Type B pancreatic cell (in vitro differentiated cells): ENCODE data around the gene KRT15. TPM values are rescaled to one million over a fixed set of nuclear protein-coding genes. Genes with fewer than 3 reads are reported as not detected.
A peak's percentile ranks its signal among the peaks of the same experiment; 100 is the strongest.

Experiments
- DNase-seq: peaks from one replicate; pipeline ENCODE4 v3.0.0; 2021; ENCODE audit warnings: mixed read lengths; ENCODE audit not compliant: unreplicated experiment; ENCODE audit errors: extremely low spot score
- H3K27ac Mint-ChIP-seq: 2 replicates; pipeline ENCODE4 v1.8.0; 2021; ENCODE audit warnings: mild to moderate bottlenecking, mixed read lengths
- H3K27me3 Mint-ChIP-seq: 2 replicates; pipeline ENCODE4 v1.8.0; 2021; ENCODE audit warnings: mixed read lengths
- H3K36me3 Mint-ChIP-seq: 2 replicates; pipeline ENCODE4 v1.8.0; 2021; ENCODE audit warnings: mixed read lengths
- H3K4me1 Mint-ChIP-seq: one replicate; pipeline ENCODE4 v1.8.0; 2021; ENCODE audit warnings: mixed read lengths; ENCODE audit not compliant: unreplicated experiment
- H3K4me3 Mint-ChIP-seq: 2 replicates; pipeline ENCODE4 v1.8.0; 2021; ENCODE audit warnings: mild to moderate bottlenecking, mixed read lengths
- H3K9me3 Mint-ChIP-seq: 2 replicates; pipeline ENCODE4 v1.8.0; 2021; ENCODE audit warnings: mixed read lengths
- total RNA-seq: library from RNA; stranded (reverse); gene quantifications from 2 replicates; pipeline ENCODE4 v1.2.1, GENCODE V29; 2021; ENCODE audit warnings: low replicate concordance
- TF ChIP-seq, protein P1 (sequence below): fragments of 200-600 bp; sonication (generic); conservative IDR thresholded peaks from 2 replicates; pipeline ENCODE4 v1.5.0; 2021; ENCODE audit warnings: antibody characterized with exemption, mild to moderate bottlenecking

The KRT15 gene
- total RNA-seq, 1 donor from 2014 or later, result 208 TPM

DNA sequence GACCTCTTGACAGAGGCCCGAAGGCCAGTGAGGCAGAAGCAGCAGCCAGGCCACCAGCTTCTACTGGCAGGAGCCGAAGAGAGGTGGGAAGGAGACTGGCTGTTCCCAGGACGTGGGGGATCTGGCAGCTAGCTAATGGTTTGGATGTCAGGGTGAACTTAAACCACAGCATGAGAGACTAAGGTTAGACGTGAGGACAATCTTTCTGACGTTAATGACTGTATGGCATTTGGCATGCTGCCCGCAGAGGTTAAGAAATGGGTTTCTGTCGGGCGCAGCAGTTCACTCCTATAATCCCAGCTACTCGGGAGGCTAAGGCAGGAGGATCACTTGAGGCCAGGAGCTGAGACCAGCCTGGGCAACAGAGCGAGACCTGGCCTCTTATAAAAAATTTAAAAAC is 7.0 kb downstream of the KRT15 start:
- DNase-seq, result no peak
- TF ChIP-seq, protein P1, sequence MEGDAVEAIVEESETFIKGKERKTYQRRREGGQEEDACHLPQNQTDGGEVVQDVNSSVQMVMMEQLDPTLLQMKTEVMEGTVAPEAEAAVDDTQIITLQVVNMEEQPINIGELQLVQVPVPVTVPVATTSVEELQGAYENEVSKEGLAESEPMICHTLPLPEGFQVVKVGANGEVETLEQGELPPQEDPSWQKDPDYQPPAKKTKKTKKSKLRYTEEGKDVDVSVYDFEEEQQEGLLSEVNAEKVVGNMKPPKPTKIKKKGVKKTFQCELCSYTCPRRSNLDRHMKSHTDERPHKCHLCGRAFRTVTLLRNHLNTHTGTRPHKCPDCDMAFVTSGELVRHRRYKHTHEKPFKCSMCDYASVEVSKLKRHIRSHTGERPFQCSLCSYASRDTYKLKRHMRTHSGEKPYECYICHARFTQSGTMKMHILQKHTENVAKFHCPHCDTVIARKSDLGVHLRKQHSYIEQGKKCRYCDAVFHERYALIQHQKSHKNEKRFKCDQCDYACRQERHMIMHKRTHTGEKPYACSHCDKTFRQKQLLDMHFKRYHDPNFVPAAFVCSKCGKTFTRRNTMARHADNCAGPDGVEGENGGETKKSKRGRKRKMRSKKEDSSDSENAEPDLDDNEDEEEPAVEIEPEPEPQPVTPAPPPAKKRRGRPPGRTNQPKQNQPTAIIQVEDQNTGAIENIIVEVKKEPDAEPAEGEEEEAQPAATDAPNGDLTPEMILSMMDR, result no peak
- Mint-ChIP-seq H3K27me3 (no peaks in the 10 kb centered on the region), H3K36me3 (no peaks in the 10 kb centered on the region), H3K9me3 (no peaks in the 10 kb centered on the region), H3K27ac (peak overlapping the region; percentile 87), H3K4me1 (peaks cover 19% of the 10 kb centered on the region), H3K4me3 (no peak overlapping the region)

DNA sequence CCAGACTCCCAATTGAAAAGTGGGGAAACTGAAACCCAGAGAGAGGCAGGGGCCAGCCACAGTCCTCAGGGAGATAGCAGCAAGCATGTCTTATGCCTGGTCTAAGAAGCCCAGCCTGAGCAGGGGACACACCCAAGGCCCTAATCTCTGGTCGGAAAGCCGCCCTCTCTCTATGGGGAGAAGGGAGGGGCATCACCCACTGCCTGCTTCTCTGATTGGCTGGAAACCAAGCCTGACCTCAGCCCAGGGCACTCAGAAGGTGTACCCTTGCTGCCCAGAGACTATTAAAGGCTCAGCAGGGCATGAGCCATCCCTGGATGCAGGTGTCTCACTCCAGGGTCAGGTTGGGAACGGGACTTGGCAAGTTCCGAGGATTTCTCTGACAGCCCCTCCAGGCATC is 7.6 kb downstream of the KRT15 start:
- TF ChIP-seq, protein P1, result no peak
- Mint-ChIP-seq H3K27me3 (no peaks in the 10 kb centered on the region), H3K4me1 (peaks cover 24% of the 10 kb centered on the region), H3K36me3 (no peaks in the 10 kb centered on the region), H3K27ac (peak overlapping the region; percentile 87), H3K9me3 (no peaks in the 10 kb centered on the region), H3K4me3 (peak overlapping the region; percentile 52)
- no peak for DNase-seq

DNA sequence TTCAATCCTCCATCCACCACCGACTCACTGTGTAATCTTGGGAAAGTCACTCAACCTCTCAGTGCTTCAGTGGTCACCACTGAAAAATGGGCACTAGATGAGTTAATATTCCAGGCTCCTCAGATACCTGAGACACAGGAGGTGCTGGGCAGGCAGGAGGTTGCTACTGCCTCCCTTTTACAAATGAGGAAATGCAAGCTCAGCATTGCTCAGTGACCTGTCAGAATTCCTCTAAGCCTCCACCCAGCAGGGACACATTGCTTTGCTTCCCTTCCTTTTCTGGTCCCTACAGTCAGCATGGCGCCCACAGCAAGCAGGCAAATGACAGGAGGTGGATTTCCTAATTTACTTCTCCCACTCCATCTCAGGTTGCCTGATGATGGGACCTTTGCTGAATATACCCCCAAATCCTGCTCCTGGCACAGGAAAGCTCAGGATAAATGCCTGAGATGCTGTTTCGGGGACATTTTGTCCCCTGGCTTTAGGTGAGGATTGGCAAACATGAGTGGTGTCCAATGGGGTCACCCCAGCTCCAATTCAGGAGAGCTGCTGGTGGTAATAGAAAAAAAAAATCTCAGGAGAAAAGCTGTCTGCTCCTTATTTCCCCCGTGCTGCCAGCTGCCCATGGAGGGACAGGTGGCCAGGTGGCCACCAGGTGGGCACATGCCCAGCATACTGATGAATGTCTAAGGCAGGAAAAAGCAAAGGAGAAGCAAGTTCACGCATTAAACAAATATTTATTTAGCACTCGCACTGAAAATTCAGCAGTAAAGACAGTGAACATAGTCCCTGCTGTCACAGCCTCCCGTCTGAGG is 8.2 kb downstream of the KRT15 start:
- Mint-ChIP-seq H3K4me3 (peak overlapping the region; percentile 52), H3K27ac (peak overlapping the region; percentile 87), H3K4me1 (peaks cover 27% of the 10 kb centered on the region), H3K36me3 (no peaks in the 10 kb centered on the region), H3K27me3 (no peaks in the 10 kb centered on the region), H3K9me3 (no peaks in the 10 kb centered on the region)
- no peak for DNase-seq
- TF ChIP-seq, protein P1, result no peak

DNA sequence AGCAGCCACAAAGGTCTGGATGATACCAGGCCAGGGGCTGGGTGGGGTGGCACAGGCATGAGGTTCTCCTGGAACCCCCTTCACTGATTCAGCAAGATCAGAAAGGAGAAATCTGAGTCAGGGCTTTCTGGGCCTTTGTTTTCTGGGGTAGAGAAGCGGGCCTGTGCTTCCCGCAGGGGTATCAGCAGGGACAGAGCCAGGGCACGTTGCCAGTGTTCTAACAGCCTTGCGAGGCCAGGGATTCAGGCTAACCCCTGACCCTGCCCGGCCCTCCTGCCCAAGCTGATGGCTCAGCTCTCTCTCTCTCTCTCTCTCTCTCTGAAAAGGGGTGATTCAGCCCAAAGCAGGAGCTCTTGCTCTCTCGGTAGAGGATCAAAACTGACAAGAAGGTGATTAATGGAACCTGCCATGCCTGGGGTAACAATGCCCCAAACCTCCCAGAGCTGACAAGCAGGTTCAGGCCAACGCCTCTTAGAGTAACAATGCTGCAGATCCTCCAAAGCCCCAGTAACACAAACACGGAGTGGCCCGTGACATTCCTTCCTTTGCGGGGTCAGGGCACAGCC is 11.3 kb downstream of the KRT15 start:
- Mint-ChIP-seq H3K27me3 (no peaks in the 10 kb centered on the region), H3K4me1 (peaks cover 28% of the 10 kb centered on the region), H3K4me3 (peak overlapping the region; percentile 56), H3K9me3 (no peaks in the 10 kb centered on the region), H3K27ac (peak overlapping the region; percentile 95), H3K36me3 (no peaks in the 10 kb centered on the region)
- TF ChIP-seq, protein P1, result no peak
- no peak for DNase-seq

DNA sequence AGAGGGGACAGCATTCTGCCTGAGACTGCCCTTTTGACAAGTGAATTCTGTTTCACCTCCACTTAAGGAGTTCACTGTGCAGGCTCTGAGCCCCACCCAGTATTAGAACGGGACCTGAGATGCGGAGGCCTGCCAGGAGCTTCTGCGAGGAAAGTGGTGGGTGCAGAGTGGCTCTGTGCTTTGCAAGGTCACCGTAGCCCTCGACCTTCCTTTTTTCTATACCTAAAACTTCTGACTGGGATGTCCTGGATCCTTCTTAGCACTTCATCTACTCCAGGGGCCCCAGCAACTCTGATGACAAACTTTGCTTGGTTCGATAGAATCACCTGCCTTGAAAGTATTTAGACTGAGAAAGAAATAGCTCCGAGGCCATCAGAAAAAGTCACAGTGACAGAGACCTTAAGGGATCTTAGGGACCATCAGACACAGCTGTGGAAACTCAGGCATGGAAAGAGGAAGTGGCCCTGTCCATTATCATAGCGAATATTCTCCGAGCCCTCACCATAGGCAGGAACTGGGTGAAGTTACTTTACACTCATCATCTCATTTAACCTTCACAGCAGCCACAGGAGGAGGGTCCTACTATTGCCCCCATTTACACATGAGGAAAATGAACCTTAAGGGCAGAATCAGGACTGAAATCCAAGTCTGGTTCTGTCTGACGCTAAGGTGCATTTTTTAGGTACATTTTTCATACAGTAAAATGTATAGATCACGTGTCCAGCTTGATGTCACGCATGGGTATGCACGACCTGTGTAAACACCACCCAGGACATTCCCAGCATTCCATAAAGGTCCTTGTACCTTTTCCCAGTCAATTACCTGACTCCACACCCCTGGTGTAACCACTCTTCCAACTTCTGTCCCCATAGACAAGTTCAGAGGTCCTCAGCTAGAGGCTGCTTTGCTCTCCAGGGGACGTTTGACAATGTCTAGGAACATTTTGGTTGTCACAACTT is 12.6 kb downstream of the KRT15 start:
- no peaks in the 10 kb centered on the region for H3K9me3 Mint-ChIP-seq
- peaks cover 28% of the 10 kb centered on the region for H3K4me1 Mint-ChIP-seq
- DNase-seq, result no peak
- H3K4me3 Mint-ChIP-seq, result peak overlapping the region; percentile 88
- peak overlapping the region; percentile 95 for H3K27ac Mint-ChIP-seq
- TF ChIP-seq, protein P1, result no peak
- H3K36me3 Mint-ChIP-seq, result no peaks in the 10 kb centered on the region
- H3K27me3 Mint-ChIP-seq, result no peaks in the 10 kb centered on the region
